Measurements from ENCODE around the gene FLT3LG.
"Not testable (repeated sequence)": the region's sequence is repeated elsewhere in the genome, so short reads cannot be mapped to it uniquely, and the experiment has no call there.

FLT3LG gene

DNA sequence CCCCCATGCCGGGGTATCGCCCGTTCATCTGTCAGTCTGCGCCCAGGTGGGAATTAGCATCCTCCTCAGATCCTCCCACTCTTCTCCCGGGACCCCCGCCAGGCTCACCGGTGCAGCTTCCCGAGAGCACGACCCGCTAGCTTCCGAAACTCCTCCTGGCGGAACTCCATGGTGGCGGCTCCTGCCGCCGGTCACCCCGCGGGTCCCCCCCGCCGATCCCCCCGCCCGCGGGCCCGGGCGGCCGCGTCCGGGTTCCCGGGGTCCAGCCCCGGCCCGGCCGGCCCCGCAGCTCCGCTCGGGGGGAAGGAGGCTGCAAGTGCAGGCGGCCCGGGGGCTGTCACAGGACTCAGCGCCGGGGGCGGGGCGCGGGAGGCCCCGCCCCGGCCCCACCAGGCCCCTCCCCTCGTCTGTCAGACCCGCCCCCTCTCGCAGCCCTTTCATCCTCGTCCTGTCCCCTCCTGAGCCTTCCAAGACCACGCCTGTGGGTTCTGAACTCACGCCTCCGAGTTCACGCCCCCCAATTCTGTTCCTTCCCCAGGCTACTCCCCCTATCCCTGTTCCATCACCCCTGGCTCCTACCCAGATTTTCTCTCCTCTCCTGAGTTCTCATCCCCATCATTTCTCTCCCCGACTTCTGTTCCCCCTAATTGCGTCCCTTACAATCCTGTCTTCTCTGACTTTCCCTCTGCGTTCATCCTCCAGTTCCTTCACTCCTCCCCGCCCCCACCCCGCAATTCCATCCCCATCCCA, 32.6 kb upstream of the FLT3LG start, which contains the start of gene SLC17A7:
Gene SLC17A7, minus strand, starts transcription at position 318 of the 750 bp plus-strand sequence. Its CDS starts 148 bp downstream, at position 170.
- peak; percentile 7 for DNase-seq

DNA sequence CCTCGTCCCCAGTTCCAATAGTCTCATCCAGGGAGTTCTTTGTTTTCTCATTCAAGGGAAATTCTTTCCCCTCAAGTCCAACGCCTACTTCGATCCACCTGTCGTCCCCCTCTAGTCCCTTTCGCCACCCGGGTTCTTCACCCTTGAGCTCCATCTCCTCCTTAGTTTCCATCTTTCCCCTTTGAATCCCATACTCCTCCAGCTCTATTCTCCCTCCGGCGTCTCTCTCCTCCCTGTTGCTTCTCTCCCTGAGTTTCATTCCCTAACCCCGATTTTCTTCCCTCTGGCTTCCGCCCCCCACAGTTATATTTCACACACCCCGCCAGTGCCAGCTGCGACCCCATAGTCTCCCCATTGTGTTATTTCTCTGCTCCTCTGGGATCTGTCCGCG, 32.1 kb upstream of the FLT3LG start:
- no peak for DNase-seq

DNA sequence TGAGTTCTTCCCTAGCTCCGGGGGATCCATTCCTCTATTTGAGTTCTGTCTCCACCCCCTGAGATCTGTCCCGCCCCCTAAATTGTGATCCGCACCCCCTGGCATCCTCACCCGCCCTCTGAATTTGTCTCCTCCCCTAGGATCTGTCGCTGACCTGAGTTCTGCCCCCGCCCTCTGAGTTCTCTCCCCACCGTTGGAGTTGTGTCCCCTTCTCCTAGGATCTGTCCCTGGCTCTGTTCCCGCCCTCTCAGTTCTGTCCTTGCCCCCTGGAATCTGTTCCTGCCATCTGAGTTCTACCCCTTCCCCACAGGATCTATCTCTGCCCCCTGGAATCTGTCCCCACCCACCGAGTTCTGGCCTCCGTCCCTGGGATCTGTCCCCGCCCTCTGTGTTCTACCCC, 31.7 kb upstream of the FLT3LG start:
- DNase-seq, result no peak

DNA sequence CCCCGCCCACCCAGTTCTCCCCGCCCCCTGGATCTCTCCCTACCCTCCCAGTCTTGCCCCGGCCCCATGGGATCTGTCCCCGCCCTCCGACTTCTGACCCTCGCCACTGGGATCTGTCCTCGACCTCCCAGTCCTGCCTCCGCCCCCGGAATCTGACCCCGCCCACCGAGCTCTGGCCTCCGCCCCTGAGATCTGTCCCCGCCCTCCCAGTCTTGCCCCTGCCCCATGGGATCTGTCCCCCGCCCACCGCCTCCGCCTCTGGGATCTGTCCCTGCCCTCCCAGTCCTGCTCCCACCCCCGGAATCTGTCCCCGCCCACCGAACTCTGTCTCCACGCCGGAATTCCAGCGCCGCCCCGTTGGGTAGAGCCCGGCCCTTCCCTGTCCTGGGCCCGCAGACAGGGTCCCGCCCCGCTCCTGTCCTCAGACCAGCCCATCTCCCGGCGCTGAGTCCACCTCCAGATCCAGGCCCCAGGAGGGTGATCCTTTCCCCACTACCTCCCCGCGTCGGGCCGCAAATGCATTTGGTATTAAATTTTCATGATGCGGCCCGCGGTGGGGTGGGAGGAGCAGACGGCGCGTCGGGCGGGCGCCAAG, 31.1 kb upstream of the FLT3LG start:
- DNase-seq, result peak; percentile 89

DNA sequence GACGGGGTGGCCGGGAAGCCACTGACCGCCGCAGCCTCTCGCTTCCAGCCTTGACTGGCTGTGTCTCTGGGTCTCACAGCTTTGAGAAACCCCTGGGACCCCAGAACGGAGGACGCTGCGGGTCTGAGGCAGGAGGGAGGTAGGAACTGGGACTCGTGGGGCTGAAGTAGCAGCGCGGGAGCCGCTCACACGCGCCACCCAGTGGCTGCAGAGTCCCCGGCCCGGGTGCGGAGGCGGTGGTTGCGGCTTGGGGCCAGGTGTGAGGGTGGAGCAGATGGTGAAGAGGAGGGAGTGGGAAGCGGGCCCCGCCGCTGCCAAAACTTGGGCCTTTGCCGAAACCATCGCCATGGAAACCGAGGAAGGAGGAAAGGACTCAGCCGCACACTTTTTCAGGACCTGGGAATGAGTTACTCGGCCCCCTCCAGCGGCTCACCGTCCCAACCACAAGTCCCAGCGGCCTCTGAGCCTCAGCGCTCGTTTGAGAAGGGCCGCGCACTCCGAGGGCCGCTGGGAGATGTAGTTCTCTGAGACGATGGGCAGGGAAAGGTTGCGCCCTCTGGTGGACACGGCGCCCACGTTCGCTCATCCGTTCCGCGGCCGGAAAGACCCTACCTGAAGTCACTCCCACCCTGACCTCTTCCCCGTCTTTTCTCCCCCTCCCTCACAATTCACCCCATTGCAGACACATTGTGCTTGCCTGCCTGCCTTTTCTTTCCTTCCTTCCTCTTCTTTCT, 30.5 kb upstream of the FLT3LG start:
- DNase-seq, result peak; percentile 95

DNA sequence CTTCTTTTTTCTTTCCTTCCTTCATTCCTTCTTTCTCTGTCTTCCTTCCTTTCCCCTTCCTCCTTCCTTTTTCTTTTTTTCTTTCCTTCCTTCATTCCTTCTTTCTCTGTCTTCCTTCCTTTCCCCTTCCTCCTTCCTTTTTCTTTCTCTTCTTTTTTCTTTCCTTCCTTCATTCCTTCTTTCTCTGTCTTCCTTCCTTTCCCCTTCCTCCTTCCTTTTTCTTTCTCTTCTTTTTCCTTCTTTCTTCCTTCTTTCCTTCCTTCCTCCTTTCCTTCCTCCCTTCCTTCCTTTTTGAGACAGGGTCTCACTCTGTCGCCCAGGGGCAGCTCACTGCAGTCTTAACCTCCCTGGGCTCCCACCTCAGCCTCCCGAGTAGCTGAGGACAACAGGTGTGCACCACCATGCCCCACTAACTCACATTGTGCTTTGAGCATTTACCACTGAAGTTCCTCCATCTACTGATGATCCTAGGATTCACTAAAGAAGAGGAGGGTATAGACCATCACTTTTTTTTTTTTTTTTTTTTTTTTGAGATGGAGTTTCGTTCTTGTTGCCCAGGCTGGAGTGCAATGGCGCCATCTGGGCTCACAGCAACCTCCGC, 29.8 kb upstream of the FLT3LG start:
- not testable (repeated sequence) for DNase-seq

DNA sequence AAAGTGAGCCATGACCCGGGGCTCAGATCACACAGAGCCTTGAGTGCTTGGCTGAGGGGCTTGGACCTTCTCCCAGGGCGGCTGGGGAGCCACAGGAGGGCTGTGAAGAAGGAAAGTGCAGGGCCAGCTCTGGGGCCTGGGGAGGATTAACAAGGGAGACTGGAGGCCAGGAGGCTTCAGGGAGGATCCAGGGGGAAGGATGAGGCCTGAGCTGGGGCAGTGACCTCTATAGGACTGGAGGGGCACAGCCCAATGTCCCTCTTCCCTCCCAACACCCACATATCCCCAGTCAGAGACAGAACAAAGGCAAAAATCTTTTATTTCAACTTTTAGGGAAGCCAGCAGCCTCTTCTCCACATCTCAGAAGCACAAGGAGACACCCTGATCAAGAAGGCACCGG, 28.0 kb upstream of the FLT3LG start:
- no peak for DNase-seq

DNA sequence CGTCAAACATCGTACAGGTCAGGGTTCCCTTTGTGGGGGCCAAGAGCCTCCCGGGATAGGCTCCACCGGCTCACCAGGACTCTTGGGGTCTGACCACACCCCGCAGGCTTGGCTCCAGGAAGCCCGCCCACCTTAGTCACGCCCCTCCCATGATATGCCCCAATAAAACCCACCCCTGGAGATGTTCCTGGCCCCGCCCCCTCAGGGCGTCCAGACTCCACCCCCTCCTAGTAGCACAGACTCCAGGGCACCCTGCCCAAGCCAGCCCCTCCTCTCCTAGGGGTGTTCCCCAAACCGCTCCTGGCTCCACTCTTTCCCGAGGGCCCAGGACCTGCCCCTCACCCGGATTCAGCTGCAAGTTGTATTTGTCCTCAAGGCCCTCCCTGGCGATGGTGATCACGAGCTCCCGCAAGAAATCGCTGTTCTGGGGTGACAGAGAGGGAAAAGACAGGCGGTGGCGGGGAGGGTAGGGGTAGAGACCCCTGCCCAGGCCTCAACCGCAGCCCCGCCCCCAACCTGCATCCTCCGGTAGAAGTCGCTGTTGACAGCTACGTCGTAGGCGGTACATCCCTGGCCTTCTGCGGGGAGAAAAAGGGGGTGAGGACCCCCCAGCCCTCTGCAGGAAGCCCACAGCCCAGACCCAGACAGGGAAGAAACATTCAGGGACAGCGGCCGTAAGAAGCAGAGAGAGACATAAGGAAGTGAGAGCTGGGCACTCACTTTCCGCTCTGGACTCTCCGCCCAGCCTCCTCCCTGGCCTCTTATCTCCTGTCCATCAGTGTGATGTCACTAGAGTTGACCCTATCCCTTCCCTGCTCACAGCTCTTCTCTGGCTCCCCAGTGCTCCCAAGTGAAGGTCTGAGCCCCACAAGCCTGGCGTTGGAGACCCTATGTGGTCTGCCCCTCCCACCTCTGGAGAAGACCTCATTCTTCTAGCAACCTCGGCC, 26.3 kb upstream of the FLT3LG start:
- DNase-seq, result peak; percentile 57

DNA sequence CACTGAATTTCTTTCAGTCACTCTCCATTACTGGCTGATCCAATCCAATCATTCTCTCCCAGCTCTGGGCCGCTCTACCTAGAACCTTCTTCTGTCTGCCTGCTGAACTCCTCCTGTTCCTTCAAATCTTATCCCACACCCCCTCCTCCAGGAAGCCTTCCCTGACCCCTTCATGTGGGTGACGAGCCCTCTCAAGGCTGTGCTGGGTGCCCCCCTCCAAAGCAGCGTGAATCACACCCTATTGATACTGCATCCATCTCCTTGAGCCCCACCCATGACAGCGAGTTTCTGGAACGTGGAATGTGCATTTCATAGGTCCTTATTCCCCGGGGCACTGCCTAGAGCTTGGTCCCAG, 25.6 kb upstream of the FLT3LG start:
- DNase-seq, result no peak

DNA sequence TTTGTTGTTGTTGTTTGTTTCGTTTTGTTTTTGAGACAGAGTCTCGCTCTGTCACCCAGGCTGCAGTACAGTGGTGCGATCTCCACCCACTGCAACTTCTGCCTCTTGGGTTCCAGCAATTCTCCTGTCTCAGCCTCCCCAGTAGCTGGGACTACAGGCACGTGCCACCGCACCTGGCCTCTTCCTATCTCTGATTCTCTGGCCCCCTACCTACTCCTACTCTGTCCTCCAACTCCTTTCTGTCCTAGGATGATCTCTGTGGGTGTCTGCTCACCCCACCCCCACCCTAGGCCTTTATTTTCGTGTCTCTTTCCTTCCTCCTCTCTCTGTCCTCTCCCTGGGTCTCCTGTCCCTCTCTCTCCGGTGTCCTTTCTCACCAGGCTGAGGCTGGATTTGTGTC, 23.6 kb upstream of the FLT3LG start:
- no peak for DNase-seq

DNA sequence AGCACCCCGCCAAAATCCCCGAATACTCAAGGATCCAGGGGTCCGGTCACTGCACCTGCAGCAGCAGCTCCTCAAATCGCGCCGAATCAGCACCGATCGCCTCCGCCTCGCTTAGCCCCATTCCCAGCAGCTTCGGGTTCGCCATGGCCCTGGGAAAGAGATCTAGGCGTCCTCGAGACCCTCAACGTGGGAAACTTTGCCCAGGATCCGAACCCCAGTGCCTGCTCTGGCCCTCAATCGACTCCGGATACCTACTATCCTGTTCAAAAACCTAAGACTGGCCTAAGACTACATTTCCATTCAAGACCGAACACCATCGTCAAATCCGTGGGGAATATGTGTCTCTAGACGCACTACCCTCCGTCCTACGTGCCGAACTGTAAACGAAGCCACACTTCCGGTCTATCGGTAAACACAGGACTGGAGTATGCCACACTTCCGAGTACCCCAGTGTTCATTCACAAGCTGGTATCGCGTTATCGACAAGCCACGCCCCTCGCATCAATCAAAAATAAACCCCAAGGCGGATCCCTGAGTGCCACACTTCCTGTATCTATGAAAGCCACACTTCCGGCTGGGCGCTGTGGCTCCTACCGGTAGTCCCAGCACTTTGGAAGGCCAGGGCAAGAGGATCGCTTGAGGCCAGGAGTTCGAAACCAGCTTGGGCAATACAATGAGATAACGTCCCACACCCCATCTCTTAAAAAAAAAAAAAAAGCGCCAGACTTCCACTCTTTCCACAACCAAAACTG, 22.4 kb upstream of the FLT3LG start, which contains the start of gene PIH1D1:
Gene PIH1D1, minus strand, starts transcription at position 385 of the 752 bp plus-strand sequence. Its CDS starts 240 bp downstream, at position 145.
- DNase-seq, result peak; percentile 100

DNA sequence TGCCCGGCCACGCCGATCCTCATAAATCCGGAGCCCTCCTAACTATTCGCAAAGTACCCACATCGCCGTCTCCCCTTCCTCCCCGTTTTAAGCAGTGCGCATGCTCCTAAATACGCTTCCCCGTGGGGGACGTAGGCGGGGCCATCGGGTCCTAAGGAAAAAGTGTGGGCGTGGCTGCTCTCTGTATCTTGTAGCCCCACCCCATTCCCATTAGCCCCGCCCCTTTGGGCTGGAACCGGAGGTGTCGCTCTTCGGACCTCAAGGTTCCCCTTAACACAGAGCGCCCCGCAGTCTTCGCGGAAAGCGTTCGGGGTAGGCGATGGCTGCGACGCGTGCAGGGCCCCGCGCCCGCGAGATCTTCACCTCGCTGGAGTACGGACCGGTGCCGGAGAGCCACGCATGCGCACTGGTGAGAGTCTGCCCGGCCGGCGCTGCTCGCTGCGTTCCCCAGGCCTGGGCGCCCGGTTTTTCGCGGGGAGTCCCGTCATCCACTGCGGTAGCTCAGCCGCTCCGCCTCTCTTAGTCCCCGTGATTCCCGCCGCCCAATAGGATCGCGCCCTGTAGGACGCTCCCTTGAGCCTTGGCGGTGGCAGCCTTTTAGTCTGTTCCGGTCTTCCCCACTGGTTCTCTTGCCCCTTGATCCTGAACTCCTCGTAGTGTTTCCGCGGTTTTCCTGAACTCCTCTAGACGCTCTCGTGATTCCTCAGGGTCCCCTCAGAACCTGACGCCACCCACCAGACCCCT, 20.8 kb upstream of the FLT3LG start, which contains the start of gene ALDH16A1:
Gene ALDH16A1, plus strand, starts transcription at position 213 of the 744 bp plus-strand sequence. Its CDS starts 107 bp downstream, at position 320.
- peak; percentile 98 for DNase-seq

DNA sequence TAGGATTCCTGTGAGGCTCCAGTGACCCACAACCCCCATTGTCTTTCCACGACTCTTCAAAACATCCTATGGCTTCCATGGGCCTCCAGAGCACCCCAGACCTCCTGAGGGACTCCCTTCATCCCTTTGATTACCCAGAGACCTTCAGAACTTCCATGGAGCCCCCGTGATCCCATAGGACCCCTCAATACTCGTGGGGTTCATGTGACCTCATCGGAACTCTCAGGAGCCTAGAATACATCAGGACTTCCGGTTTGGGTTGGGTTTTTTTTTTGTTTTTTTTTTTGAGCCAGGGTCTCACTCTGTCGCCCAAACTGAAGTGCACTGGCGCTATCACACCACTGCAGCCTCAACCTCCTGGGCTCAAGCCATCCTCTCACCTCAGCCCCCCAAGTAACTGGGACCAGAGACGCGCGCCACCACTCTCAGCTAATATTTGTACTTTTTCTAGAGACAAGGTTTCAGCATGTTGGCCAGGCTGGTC, 20.2 kb upstream of the FLT3LG start:
- DNase-seq, result no peak

DNA sequence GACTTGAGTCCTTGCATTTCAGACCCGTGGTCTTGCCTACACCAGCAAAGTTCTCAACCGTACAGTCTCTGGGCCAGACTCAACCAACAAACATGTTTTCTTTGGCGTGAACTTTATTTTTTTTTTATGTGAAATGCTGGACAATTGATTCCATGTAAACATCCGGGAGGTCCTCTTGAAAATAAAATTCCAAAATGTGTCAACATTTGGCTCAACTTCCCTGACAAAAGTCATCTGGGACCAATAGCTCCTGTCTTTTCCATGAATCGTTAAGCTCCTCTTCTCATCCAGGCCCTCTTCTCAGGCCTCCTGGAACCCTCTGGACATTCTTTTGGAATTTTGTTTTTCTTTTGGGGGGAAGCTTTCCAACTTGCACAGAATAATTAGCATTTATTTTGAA, 18.2 kb upstream of the FLT3LG start:
- no peak for DNase-seq

DNA sequence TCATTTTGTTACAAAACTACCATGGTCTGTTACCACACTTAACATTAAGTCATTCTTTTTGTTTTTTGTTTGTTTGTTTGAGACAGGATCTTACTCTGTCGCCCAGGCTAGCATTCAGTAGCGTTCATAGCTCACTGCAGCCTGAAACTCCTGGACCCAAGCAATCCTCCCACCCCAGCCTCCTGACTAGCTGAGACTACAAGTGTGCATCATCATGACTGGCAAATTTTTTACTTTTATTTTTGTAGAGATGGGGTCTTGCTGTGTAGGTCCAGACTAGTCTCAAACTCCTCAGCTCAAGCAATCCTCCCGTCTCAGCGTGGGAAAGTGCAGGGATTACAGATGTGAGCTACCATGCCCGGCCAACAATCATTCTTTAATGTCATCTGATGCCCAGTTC, 17.7 kb upstream of the FLT3LG start:
- DNase-seq, result no peak

DNA sequence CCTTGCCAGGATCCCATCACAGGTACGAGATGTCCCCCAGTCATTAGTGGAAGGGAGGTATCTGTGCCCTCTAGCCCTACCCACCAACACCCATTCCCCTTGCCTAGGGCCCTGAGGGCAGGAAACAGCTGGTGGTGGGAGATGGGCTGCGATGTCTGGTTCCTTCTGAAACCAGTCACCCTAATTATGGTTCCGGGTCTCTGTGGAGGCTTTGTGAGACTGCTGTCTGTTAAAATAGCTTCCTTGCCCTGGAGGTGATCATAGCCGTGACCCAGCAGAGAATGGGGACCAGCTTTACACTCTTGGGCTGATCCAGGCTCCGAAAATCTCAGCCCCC, 15.5 kb upstream of the FLT3LG start:
- DNase-seq, result no peak

DNA sequence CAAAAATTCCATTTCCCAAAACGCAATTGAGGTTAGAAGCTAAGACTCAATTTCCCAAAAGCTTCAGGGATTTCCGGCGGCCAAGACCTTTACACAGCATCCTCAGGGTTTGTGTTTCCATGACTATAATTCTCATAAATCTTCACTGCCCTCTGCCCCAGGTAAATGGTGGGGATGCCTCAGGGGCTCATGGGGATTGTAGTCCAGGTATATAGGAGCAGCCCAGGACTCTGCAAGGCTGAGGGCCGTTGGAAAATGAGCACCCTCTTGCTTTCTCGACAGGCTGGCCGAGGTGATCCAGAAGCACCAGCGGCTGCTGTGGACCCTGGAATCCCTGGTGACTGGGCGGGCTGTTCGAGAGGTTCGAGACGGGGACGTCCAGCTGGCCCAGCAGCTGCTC, 14.6 kb upstream of the FLT3LG start:
- no peak for DNase-seq

DNA sequence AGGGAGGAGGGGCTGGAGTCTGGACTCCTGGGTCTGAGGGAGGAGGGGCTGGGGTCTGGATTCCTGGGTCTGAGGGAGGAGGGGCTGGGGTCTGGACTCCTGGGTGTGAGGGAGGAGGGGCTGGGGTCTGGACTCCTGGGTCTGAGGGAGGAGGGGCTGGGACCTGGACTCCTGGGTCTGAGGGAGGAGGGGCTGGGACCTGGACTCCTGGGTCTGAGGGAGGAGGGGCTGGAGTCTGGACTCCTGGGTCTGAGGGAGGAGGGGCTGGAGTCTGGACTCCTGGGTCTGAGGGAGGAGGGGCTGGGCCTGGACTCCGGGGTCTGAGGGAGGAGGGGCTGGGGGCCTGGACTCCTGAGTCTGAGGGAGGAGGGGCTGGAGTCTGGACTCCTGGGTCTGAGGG, 12.9 kb upstream of the FLT3LG start:
- not testable (repeated sequence) for DNase-seq

DNA sequence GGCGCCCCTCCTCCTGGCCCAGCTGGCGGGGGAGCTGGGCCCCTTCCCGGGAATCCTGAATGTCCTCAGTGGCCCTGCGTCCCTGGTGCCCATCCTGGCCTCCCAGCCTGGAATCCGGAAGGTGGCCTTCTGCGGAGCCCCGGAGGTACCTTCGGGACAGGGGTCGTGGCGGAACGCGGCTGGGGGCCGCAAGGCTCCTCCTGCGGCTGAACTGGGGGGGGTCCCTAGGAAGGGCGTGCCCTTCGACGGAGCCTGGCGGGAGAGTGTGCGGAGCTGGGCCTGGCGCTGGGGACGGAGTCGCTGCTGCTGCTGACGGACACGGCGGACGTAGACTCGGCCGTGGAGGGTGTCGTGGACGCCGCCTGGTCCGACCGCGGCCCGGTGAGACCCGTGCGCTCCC, 12.4 kb upstream of the FLT3LG start:
- no peak for DNase-seq

DNA sequence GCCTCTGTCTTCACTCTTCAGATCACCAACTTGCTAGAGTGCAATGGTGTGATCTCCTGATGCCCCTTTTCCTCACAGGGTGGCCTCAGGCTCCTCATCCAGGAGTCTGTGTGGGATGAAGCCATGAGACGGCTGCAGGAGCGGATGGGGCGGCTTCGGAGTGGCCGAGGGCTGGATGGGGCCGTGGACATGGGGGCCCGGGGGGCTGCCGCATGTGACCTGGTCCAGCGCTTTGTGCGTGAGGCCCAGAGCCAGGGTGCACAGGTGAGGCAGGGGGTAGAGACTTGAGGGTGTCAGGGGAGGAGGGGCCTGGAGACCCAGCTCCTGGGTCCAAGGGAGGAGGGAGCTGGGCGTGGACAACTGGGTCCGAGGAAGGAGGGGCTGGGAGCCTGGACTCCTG, 11.5 kb upstream of the FLT3LG start:
- no peak for DNase-seq

All from fibroblast of skin of right biceps (primary cell).